ENCODE data around the gene SEM1.

GRCh38 chr7:96695581-96695980 lies 14.1 kb downstream of the SEM1 start:
- no peak for TF ChIP-seq EP300 (IDR thresholded peaks at IDR 0.05)
- no peak for TF ChIP-seq CTCF (IDR thresholded peaks at IDR 0.05)

Measured in ovary (tissue), 3 donors.